Measurements from ENCODE around the gene UPK1A.
A peak's percentile ranks its signal among the peaks of the same experiment; 100 is the strongest.

The UPK1A gene

DNA sequence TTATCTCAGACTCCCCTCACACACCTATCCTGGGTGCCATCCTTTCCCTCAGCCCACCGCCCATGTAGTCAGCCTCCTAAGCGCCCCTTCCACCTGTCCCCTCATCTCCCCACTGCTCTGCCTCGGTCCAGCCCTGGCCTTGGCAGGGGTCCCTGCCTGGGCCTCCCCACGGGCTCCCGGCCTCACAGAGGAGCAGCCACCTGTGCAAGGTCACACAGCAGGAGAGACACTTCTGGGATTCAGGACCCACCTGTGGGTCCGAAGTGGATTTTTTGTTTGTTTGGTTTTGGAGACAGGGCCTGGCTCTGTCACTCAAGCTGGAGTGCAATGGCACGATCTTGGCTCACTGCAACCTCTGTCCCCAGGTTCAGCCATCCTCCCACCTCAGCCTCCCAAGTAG is 713 bp upstream of the UPK1A start:
- Histone ChIP-seq H3K36me3 (replicated peaks) (no peaks in the 10 kb centered on the region), H3K4me3 (ENCODE audit: low read depth, low read length) (no peak overlapping the region), H3K27ac (no peak overlapping the region), H3K27me3 (replicated peaks) (no peaks in the 10 kb centered on the region)
- in situ Hi-C loops (cut with HindIII; ENCODE audit: low pct_ligation_motif_present, low sequenced_read_pairs), result no loop called here
- DNase-seq, result no peak
- TF ChIP-seq, protein P1, sequence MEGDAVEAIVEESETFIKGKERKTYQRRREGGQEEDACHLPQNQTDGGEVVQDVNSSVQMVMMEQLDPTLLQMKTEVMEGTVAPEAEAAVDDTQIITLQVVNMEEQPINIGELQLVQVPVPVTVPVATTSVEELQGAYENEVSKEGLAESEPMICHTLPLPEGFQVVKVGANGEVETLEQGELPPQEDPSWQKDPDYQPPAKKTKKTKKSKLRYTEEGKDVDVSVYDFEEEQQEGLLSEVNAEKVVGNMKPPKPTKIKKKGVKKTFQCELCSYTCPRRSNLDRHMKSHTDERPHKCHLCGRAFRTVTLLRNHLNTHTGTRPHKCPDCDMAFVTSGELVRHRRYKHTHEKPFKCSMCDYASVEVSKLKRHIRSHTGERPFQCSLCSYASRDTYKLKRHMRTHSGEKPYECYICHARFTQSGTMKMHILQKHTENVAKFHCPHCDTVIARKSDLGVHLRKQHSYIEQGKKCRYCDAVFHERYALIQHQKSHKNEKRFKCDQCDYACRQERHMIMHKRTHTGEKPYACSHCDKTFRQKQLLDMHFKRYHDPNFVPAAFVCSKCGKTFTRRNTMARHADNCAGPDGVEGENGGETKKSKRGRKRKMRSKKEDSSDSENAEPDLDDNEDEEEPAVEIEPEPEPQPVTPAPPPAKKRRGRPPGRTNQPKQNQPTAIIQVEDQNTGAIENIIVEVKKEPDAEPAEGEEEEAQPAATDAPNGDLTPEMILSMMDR (IDR thresholded peaks at IDR 0.05; ENCODE audit: low read depth, low read length, missing control alignments), result no peak

DNA sequence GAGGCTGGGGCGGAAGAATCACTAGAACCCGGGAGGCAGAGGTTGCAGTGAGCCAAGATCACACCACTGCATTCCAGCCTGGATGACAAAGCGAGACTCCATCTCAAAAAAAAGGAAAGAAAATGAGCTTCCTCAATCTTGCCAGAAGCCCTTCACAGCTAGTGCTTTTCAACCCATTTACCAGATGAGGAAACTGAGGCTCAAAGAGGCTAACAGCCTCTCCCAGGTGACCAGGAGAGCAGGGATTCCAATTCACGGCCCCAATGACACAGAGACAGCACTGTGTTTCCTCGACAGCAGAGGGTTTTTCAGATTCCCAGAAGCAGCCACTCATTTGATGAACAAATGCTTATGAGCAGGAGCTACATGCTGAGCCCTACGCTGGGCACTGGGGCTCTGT is 3.2 kb downstream of the UPK1A start:
- Histone ChIP-seq H3K27ac (no peak overlapping the region), H3K36me3 (replicated peaks) (no peaks in the 10 kb centered on the region), H3K27me3 (replicated peaks) (no peaks in the 10 kb centered on the region), H3K4me3 (ENCODE audit: low read depth, low read length) (no peak overlapping the region)
- no peak for DNase-seq
- TF ChIP-seq, protein P1 (IDR thresholded peaks at IDR 0.05; ENCODE audit: low read depth, low read length, missing control alignments), result no peak
- in situ Hi-C loops (cut with HindIII; ENCODE audit: low pct_ligation_motif_present, low sequenced_read_pairs), result no loop called here

DNA sequence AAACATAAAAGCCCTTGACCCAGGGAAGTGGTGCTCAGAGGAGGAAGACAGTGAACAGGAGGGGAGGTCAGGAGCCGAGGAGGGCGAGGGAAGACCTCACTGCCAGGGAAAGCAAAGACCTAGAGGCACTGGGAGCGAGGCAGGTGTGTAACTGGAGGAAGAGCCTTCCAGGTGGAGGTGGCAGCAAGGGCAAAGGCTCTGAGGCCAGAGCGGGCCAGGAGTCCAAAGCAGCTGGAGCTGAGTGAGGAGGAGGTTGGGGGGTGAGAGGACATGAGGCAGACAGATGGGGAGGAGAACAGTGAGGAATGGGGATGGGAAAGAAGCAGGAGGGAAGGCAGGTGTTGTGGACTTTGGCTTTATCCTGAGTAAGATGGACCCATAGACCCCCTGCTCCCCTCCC is 3.7 kb downstream of the UPK1A start:
- no peak for DNase-seq
- TF ChIP-seq, protein P1 (IDR thresholded peaks at IDR 0.05; ENCODE audit: low read depth, low read length, missing control alignments), result no peak
- H3K27ac ChIP-seq, result no peak overlapping the region
- H3K27me3 ChIP-seq (replicated peaks), result no peaks in the 10 kb centered on the region
- no peak overlapping the region for H3K4me3 ChIP-seq (ENCODE audit: low read depth, low read length)
- no peaks in the 10 kb centered on the region for H3K36me3 ChIP-seq (replicated peaks)
- in situ Hi-C loops (cut with HindIII; ENCODE audit: low pct_ligation_motif_present, low sequenced_read_pairs), result no loop called here

DNA sequence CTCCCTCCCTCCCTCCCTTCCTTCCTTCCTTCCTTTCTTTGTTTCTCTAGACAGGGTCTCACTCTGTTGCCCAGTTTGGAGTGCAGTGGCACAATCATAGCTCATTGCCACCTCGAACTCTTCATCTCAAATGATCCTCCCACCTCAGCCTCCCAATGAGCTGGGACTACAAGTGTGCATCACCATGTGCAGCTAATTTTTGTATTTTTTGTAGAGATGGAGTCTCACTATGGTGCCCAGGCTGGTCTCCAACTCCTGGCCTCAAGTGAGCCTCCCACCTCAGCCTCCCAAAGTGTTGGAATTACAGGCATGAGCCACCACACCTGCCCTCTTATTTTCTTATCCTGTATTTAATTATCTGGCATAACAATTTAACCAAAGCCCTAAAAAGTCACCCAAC is 4.4 kb downstream of the UPK1A start:
- Histone ChIP-seq H3K27me3 (replicated peaks) (no peaks in the 10 kb centered on the region), H3K27ac (no peak overlapping the region), H3K36me3 (replicated peaks) (no peaks in the 10 kb centered on the region), H3K4me3 (ENCODE audit: low read depth, low read length) (no peak overlapping the region)
- TF ChIP-seq, protein P1 (IDR thresholded peaks at IDR 0.05; ENCODE audit: low read depth, low read length, missing control alignments), result no peak
- in situ Hi-C loops (cut with HindIII; ENCODE audit: low pct_ligation_motif_present, low sequenced_read_pairs), result no loop called here
- DNase-seq, result no peak

DNA sequence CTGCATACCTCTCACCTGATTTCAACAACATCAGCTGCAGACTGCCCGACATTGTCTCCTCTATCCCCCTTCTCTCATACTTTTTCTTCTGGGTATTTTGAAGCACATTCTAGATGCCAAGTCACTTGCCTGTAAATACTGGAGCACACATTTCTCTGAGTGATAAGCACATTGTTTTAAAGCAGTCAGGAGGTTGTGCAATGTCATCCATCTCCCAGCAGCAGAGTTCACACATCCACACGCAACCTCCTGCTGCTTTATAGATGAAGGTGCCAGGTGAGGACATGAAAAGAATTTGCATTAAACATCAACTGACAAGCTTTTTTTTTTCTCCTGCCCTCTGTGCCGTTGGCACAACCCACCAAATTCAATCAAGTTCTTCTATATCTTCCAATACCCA is 5.5 kb downstream of the UPK1A start:
- TF ChIP-seq, protein P1 (IDR thresholded peaks at IDR 0.05; ENCODE audit: low read depth, low read length, missing control alignments), result no peak
- in situ Hi-C loops (cut with HindIII; ENCODE audit: low pct_ligation_motif_present, low sequenced_read_pairs), result no loop called here
- Histone ChIP-seq H3K27ac (no peak overlapping the region), H3K4me3 (ENCODE audit: low read depth, low read length) (no peak overlapping the region), H3K27me3 (replicated peaks) (no peaks in the 10 kb centered on the region), H3K36me3 (replicated peaks) (no peaks in the 10 kb centered on the region)
- DNase-seq, result no peak

DNA sequence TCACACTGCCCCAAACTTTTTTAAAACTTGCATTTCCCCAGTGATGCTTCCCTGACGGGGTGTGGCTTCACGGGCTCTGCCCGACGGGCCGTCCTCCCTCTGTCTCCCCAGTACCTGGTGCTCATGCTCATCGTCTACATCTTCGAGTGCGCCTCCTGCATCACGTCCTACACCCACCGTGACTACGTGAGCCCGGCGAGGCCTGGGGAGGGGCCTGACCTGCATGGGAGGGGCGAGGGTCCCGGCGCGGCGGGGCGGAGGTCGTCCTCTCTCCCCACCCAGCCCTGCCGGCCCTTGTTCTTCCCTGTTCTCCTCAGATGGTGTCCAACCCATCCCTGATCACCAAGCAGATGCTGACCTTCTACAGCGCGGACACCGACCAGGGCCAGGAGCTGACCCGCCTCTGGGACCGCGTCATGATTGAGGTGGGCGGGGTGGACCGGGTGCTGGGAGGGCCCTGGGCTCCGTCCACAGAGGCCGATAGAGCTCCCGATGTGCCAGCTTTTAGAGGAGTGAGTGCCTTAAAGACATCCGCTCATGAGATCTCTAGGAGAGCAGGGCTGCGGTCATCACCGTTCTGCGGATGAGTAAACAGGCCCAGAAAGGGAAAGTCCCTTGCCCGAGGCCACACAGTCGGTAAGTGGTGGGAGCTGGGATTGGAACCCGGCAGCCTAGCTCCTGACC is 6.9 kb downstream of the UPK1A start:
- peak; percentile 59 for DNase-seq
- in situ Hi-C loops (cut with HindIII; ENCODE audit: low pct_ligation_motif_present, low sequenced_read_pairs), result no loop called here
- Histone ChIP-seq H3K36me3 (replicated peaks) (no peaks in the 10 kb centered on the region), H3K27ac (no peak overlapping the region), H3K27me3 (replicated peaks) (no peaks in the 10 kb centered on the region), H3K4me3 (ENCODE audit: low read depth, low read length) (peak overlapping the region; percentile 39)
- TF ChIP-seq, protein P1 (IDR thresholded peaks at IDR 0.05; ENCODE audit: low read depth, low read length, missing control alignments), result no peak

All from brain microvascular endothelial cell (primary cell).